NCI-H1694 treated with DMSO at 0.1 percent for 48 hours (cell line): ENCODE results near the gene MEFV.
A peak's percentile ranks its signal among the peaks of the same experiment; 100 is the strongest.
"Not testable (repeated sequence)": the region's sequence is repeated elsewhere in the genome, so short reads cannot be mapped to it uniquely, and the experiment has no call there.

Source experiments
- DNase-seq: peaks from one replicate; lab custom pipeline; 2025; lab: John Stamatoyannopoulos, UW

The MEFV gene

GRCh38 chr16:3256146-3256865 lies at the start of gene MEFV:
Gene MEFV, minus strand, starts transcription at chr16:3256633. Its CDS starts 46 bp downstream, at chr16:3256587.
- DNase-seq, result no peak

GRCh38 chr16:3306078-3306477 lies 49.6 kb upstream of the MEFV start:
- no peak for DNase-seq

- DNase-seq, result peak; percentile 76
Measured at GRCh38 chr16:3305109-3306068, 49.0 kb upstream of the MEFV start, which contains the start of the genes TIGD7 and ZNF75A. Gene TIGD7, minus strand, starts transcription at chr16:3305430. Its CDS starts 4,816 bp downstream, at chr16:3300614. Gene ZNF75A, plus strand, starts transcription at chr16:3305497. Its CDS starts 2,932 bp downstream, at chr16:3308429.

GRCh38 chr16:3304370-3304769 lies 47.9 kb upstream of the MEFV start:
- no peak for DNase-seq

GRCh38 chr16:3295783-3296182 lies 39.4 kb upstream of the MEFV start:
- no peak for DNase-seq

GRCh38 chr16:3295209-3295608 lies 38.8 kb upstream of the MEFV start:
- DNase-seq, result no peak

GRCh38 chr16:3292604-3293003 lies 36.2 kb upstream of the MEFV start:
- DNase-seq, result no peak

GRCh38 chr16:3289998-3290673 lies 33.7 kb upstream of the MEFV start:
- DNase-seq, result no peak

- no peak for DNase-seq
Measured at GRCh38 chr16:3285131-3285530, 28.7 kb upstream of the MEFV start.

- no peak for DNase-seq
Measured at GRCh38 chr16:3283543-3284447, 27.4 kb upstream of the MEFV start.

- peak; percentile 91 for DNase-seq
Measured at GRCh38 chr16:3282730-3283542, 26.5 kb upstream of the MEFV start, which contains the start of gene ZNF263. Gene ZNF263, plus strand, starts transcription at chr16:3283491. Its CDS starts 328 bp downstream, at chr16:3283819.

- peak; percentile 60 for DNase-seq
Measured at GRCh38 chr16:3282103-3282729, 25.8 kb upstream of the MEFV start.

- no peak for DNase-seq
Measured at GRCh38 chr16:3281222-3281820, 24.9 kb upstream of the MEFV start.

GRCh38 chr16:3276679-3277078 lies 20.2 kb upstream of the MEFV start:
- no peak for DNase-seq

- no peak for DNase-seq
Measured at GRCh38 chr16:3274947-3275346, 18.5 kb upstream of the MEFV start.

GRCh38 chr16:3274490-3274889 lies 18.1 kb upstream of the MEFV start:
- DNase-seq, result no peak

- not testable (repeated sequence) for DNase-seq
Measured at GRCh38 chr16:3271281-3271680, 14.8 kb upstream of the MEFV start.

GRCh38 chr16:3270718-3271117 lies 14.3 kb upstream of the MEFV start:
- not testable (repeated sequence) for DNase-seq

- DNase-seq, result no peak
Measured at GRCh38 chr16:3268294-3268693, 11.9 kb upstream of the MEFV start.
